Suprapubic skin (tissue), 4 donors: ENCODE data around the gene NSDHL. TPM values are rescaled to one million over a fixed set of nuclear protein-coding genes. Genes with fewer than 3 reads are reported as not detected.

ENCODE experiments used
- DNase-seq, 2 donors: peaks; one replicate each; pipeline ENCODE4 v3.0.0-alpha.2; 2019; ENCODE audit warnings: low spot score in 2 of 2
- H3K27ac ChIP-seq: fragments of 200-600 bp; sonication (generic); one replicate; pipeline ENCODE4 v1.5.1; 2019
- H3K27me3 ChIP-seq: fragments of 200-600 bp; sonication (generic); one replicate; pipeline ENCODE4 v1.5.1; 2019
- H3K36me3 ChIP-seq: fragments of 200-600 bp; sonication (generic); one replicate; pipeline ENCODE4 v1.5.1; 2019
- H3K4me1 ChIP-seq: fragments of 200-600 bp; sonication (generic); one replicate; pipeline ENCODE4 v1.5.1; 2019
- H3K4me3 ChIP-seq: fragments of 200-600 bp; sonication (generic); one replicate; pipeline ENCODE4 v1.5.1; 2019; ENCODE audit warnings: mild to moderate bottlenecking
- H3K9me3 ChIP-seq: fragments of 200-600 bp; sonication (generic); one replicate; pipeline ENCODE4 v1.5.1; 2019
- EP300 ChIP-seq: sonication (generic); formaldehyde crosslinking; IDR thresholded peaks from one replicate; pipeline ENCODE4 v1.6.1; 2017; ENCODE audit warnings: antibody characterized with exemption
- POLR2A ChIP-seq, 2 donors: fragments of 450-650 bp; IDR thresholded peaks; one replicate each; pipeline ENCODE4 v1.6.1; 2017; ENCODE audit warnings: antibody characterized with exemption in 2 of 2, mild to moderate bottlenecking in 2 of 2, moderate library complexity in 2 of 2
- POLR2AphosphoS5 ChIP-seq, 3 donors: sonication (generic); formaldehyde crosslinking; IDR thresholded peaks; one replicate each; pipeline ENCODE4 v1.6.1; 2017; ENCODE audit warnings: antibody characterized with exemption in 3 of 3
- WGBS: methylation state at CpG from one replicate; pipeline ENCODE4 v1.1.5; 2018; 5-methylcytosine and 5-hydroxymethylcytosine counted together
- total RNA-seq, 4 donors: library from RNA; depleted of rRNA; stranded (reverse); fragments of >200 nt; gene quantifications; one replicate each; pipeline ENCODE4 v1.1.0, GENCODE V29; 2016
- TF ChIP-seq, protein P1 (sequence below), 2 donors: fragments of 200-600 bp in 1 of 2; fragments of 450-650 bp in 1 of 2; sonication (generic) in 1 of 2; IDR thresholded peaks; one replicate each; pipeline ENCODE4 v1.5.1; 2016 to 2019; ENCODE audit warnings: antibody characterized with exemption in 2 of 2, mild to moderate bottlenecking in 1 of 2, moderate library complexity in 1 of 2

Gene NSDHL
- total RNA-seq, 4 donors from 2014 or later, result 11.8 to 34.1 (median 22.4) TPM

DNA sequence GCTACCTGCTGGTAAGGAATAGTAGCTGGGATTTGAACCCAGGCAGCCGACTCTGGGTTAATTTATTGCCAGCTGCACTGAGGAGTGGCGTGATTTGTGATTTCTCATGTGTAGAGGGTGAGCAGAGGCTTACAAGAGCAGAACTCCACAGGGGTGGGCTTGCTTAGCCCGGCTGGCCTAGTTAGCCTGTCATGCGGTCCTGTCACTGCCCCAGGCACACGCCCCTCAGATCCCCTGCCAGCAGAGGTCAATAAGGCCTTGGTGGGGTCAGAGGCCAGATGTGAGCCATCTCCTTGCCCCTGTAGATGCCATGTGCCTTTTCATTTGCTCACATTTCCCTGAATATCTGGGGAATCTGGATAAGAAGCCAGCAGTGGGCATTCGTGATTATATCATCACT lies 13.4 kb downstream of the NSDHL start:
- no peak for DNase-seq
- H3K4me1 ChIP-seq, result no peaks in the 10 kb centered on the region
- TF ChIP-seq, protein P1, sequence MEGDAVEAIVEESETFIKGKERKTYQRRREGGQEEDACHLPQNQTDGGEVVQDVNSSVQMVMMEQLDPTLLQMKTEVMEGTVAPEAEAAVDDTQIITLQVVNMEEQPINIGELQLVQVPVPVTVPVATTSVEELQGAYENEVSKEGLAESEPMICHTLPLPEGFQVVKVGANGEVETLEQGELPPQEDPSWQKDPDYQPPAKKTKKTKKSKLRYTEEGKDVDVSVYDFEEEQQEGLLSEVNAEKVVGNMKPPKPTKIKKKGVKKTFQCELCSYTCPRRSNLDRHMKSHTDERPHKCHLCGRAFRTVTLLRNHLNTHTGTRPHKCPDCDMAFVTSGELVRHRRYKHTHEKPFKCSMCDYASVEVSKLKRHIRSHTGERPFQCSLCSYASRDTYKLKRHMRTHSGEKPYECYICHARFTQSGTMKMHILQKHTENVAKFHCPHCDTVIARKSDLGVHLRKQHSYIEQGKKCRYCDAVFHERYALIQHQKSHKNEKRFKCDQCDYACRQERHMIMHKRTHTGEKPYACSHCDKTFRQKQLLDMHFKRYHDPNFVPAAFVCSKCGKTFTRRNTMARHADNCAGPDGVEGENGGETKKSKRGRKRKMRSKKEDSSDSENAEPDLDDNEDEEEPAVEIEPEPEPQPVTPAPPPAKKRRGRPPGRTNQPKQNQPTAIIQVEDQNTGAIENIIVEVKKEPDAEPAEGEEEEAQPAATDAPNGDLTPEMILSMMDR (IDR thresholded peaks at IDR 0.05), result no peak
- TF ChIP-seq EP300, result no peak
- no peak for TF ChIP-seq POLR2AphosphoS5 (IDR thresholded peaks at IDR 0.05)
- no peak for TF ChIP-seq POLR2A (IDR thresholded peaks at IDR 0.05)
- WGBS, result 92% methylated on average over 2 of the region's 6 CpGs
- H3K9me3 ChIP-seq, result no peaks in the 10 kb centered on the region
- no peaks in the 10 kb centered on the region for H3K27me3 ChIP-seq
- peaks cover 6% of the 10 kb centered on the region for H3K36me3 ChIP-seq
- no peak overlapping the region for H3K27ac ChIP-seq
- H3K4me3 ChIP-seq, result no peak overlapping the region

GRCh38 chrX:152845618-152846240 lies 14.9 kb downstream of the NSDHL start:
- no peak for TF ChIP-seq EP300
- no peak for TF ChIP-seq POLR2AphosphoS5 (IDR thresholded peaks at IDR 0.05)
- no peak for TF ChIP-seq POLR2A (IDR thresholded peaks at IDR 0.05)
- TF ChIP-seq, protein P1 (IDR thresholded peaks at IDR 0.05), result no peak

DNA sequence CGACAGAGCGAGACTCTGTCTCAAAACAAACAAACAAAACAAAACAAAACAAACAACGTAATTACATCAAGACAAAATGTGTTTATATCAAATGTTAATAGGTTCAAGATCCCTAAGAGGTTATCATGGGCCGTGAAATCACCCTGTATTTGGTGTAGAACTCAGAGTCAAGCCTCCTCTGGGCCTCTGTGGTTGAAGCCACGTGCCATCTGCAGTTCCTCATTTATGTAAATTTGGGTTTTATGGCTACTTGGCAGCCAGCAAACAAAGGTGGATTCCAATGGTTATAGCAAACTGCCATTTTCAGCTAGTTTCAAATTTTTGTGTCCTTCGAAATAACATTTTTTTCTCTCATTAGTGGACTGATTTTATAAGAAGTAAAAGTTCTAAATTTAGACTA lies 16.4 kb downstream of the NSDHL start:
- no peak overlapping the region for H3K27ac ChIP-seq
- H3K9me3 ChIP-seq, result no peaks in the 10 kb centered on the region
- no peak for TF ChIP-seq POLR2A (IDR thresholded peaks at IDR 0.05)
- TF ChIP-seq POLR2AphosphoS5 (IDR thresholded peaks at IDR 0.05), result no peak
- TF ChIP-seq, protein P1 (IDR thresholded peaks at IDR 0.05), result no peak
- H3K27me3 ChIP-seq, result no peaks in the 10 kb centered on the region
- WGBS, result 69% methylated on average over 6 of the region's 6 CpGs
- no peaks in the 10 kb centered on the region for H3K4me1 ChIP-seq
- H3K4me3 ChIP-seq, result no peak overlapping the region
- H3K36me3 ChIP-seq, result peaks cover 34% of the 10 kb centered on the region
- no peak for DNase-seq

More at GRCh38 chrX:152845618-152846240, 14.9 kb downstream of the NSDHL start:
- Histone ChIP-seq H3K36me3 (peaks cover 20% of the 10 kb centered on the region), H3K9me3 (no peaks in the 10 kb centered on the region), H3K4me3 (no peak overlapping the region), H3K4me1 (no peaks in the 10 kb centered on the region), H3K27ac (no peak overlapping the region), H3K27me3 (no peaks in the 10 kb centered on the region)
- no peak for DNase-seq
- 91% methylated on average over 16 of the region's 17 CpGs for WGBS

DNA sequence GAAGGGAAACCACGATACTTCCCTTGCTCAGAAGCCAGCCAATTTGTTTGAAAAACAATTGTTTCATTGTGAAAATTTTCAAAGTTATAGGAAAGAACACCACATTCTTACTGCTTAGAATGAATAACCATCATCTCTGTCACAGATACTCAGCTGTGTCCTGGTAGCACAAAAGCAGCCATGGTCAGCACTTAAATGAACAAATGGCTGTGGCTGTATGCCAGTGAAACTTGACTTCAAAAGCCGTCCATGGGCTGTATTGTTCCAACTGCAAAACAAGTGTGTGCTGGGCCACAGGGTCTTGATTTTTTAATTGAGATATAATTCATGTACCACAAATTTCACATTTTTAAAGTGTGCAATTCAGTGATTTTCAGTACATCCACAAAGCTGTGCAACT lies 19.6 kb downstream of the NSDHL start:
- Histone ChIP-seq H3K9me3 (no peaks in the 10 kb centered on the region), H3K27ac (no peak overlapping the region), H3K4me1 (no peaks in the 10 kb centered on the region), H3K36me3 (peaks cover 38% of the 10 kb centered on the region), H3K27me3 (no peaks in the 10 kb centered on the region), H3K4me3 (no peak overlapping the region)
- WGBS, result 67% methylated on average over 2 of the region's 2 CpGs
- TF ChIP-seq EP300, result no peak
- TF ChIP-seq POLR2A (IDR thresholded peaks at IDR 0.05), result no peak
- TF ChIP-seq POLR2AphosphoS5 (IDR thresholded peaks at IDR 0.05), result no peak
- TF ChIP-seq, protein P1 (IDR thresholded peaks at IDR 0.05), result no peak
- no peak for DNase-seq

DNA sequence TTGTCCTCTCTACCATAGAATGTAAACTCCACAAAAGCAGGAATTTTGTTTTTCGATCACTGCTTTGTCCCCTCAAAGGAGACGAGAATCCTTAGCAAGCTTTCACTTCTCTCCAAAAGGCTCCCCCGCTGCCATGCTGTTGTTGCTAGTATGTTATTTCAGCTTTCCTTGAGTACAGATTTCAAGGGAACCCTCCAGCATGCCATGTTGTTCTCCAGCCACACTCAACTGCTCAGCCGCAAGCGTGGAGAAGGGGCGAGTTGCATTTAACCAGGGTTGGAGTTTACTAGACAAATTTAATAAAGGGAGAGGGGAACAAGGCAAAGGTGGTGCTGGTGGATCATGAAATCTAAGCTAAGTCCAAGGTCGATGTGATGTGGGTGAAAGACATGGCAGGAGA lies 23.1 kb downstream of the NSDHL start:
- 93% methylated on average over 7 of the region's 7 CpGs for WGBS
- no peaks in the 10 kb centered on the region for H3K4me1 ChIP-seq
- H3K27ac ChIP-seq, result no peak overlapping the region
- H3K36me3 ChIP-seq, result peaks cover 38% of the 10 kb centered on the region
- H3K9me3 ChIP-seq, result no peaks in the 10 kb centered on the region
- DNase-seq, result no peak
- H3K4me3 ChIP-seq, result no peak overlapping the region
- TF ChIP-seq, protein P1 (IDR thresholded peaks at IDR 0.05), result no peak
- TF ChIP-seq EP300 (no peak), POLR2AphosphoS5 (IDR thresholded peaks at IDR 0.05) (no peak), POLR2A (IDR thresholded peaks at IDR 0.05) (no peak)
- H3K27me3 ChIP-seq, result no peaks in the 10 kb centered on the region
